HCT116 (cell line): ENCODE results near the gene NFIL3. TPM values are rescaled to one million over a fixed set of nuclear protein-coding genes. Genes with fewer than 3 reads are reported as not detected.

Experiments used
- ATAC-seq: fragments of 200-7000 bp; cut with Tn5 transposase; 2 replicates; pipeline ENCODE4 v1.9.1; 2020; ENCODE audit warnings: mild to moderate bottlenecking, moderate library complexity
- BruUV-seq: library from RNA; stranded (reverse); fragments of 400-500 nt; replicated peaks from 2 replicates; lab custom pipeline; 2021; lab: Mats Ljungman, UMichigan
- CTCF ChIA-PET: fragments of 300-600 bp; sonication (Branson Sonifier 250); formaldehyde crosslinking; loops from one replicate; lab custom pipeline; 2021; ENCODE audit warnings: antibody characterized with exemption; lab: Charles Lee
- POLR2A ChIA-PET: fragments of 300-600, 350-600 bp; sonication (Branson Sonifier 250); formaldehyde crosslinking; loops from one replicate; lab custom pipeline; 2021; ENCODE audit warnings: antibody characterized with exemption; lab: Charles Lee
- RAD21 ChIA-PET, 2 experiments: fragments of 300-600 bp; sonication (Branson Sonifier 250); formaldehyde crosslinking; loops; one replicate each; lab custom pipeline; 2023; ENCODE audit warnings: low total read pairs in 2 of 2; ENCODE audit not compliant: uncharacterized antibody in 2 of 2, unreplicated experiment in 2 of 2, low non-redundant PET in 1 of 2; lab: Charles Lee
- DNase-seq: peaks from one replicate; pipeline ENCODE4 v3.0.0-alpha.2; 2010; ENCODE audit warnings: low read depth, low spot score
- H2AFZ ChIP-seq: fragments of 200-600 bp; shearing (Covaris generic), sonication (generic); 2 replicates; pipeline ENCODE4 v1.6.1; 2017; ENCODE audit warnings: low read depth, mixed run types, mixed read lengths, antibody characterized with exemption, low read length; ENCODE audit not compliant: poor library complexity, severe bottlenecking
- H3K27ac ChIP-seq: 2 replicates; pipeline ENCODE4 v1.5.1; 2012; ENCODE audit warnings: low read depth, low read length
- H3K27me3 ChIP-seq: fragments of 200-600 bp; sonication (generic); 2 replicates; pipeline ENCODE4 v1.6.1; 2016; ENCODE audit warnings: mixed run types, low read length, mixed read lengths; ENCODE audit not compliant: insufficient read depth
- H3K36me3 ChIP-seq, 2 experiments: fragments of 200-500 bp in 1 of 2; fragments of 200-600 bp in 1 of 2; sonication (Bioruptor generic) in 1 of 2; sonication (generic) in 1 of 2; 2 replicates each; pipeline versions ENCODE4 v1.5.1 to v1.6.1; 2014 to 2016; ENCODE audit warnings: low read length in 2 of 2, inconsistent platforms in 1 of 2, mixed read lengths in 1 of 2, mixed run types in 1 of 2; ENCODE audit not compliant: insufficient read depth in 2 of 2, control insufficient read depth in 1 of 2
- H3K4me1 ChIP-seq, 2 experiments: fragments of 200-600 bp in 1 of 2; sonication (generic) in 1 of 2; 2 replicates each; pipeline versions ENCODE4 v1.5.1 to v1.6.1; 2012 to 2017; ENCODE audit warnings: low read length in 2 of 2, inconsistent platforms in 1 of 2, mild to moderate bottlenecking in 1 of 2, mixed read lengths in 1 of 2, mixed run types in 1 of 2, moderate library complexity in 1 of 2; ENCODE audit not compliant: insufficient read depth in 2 of 2, control insufficient read depth in 1 of 2
- H3K4me2 ChIP-seq: fragments of 200-600 bp; sonication (generic); 2 replicates; pipeline ENCODE4 v1.6.1; 2017; ENCODE audit warnings: mixed run types, low read length, mixed read lengths
- H3K4me3 ChIP-seq, 2 experiments: fragments of 200-600 bp in 1 of 2; sonication (generic) in 1 of 2; replicated peaks in 1 of 2; 2 replicates each; pipeline ENCODE4 v1.5.1; 2011 to 2016; ENCODE audit warnings: low read length in 2 of 2, control low read depth in 1 of 2, low read depth in 1 of 2, mild to moderate bottlenecking in 1 of 2, mixed read lengths in 1 of 2, mixed run types in 1 of 2
- H3K79me2 ChIP-seq: fragments of 200-600 bp; sonication (generic); 2 replicates; pipeline ENCODE4 v1.6.1; 2017; ENCODE audit warnings: mild to moderate bottlenecking, mixed run types, low read length, moderate library complexity, mixed read lengths; ENCODE audit not compliant: insufficient read depth
- H3K9ac ChIP-seq: fragments of 200-600 bp; sonication (generic); 2 replicates; pipeline ENCODE4 v1.6.1; 2016; ENCODE audit warnings: low read length, mixed read lengths
- H3K9me2 ChIP-seq: fragments of 200-600 bp; sonication (generic), shearing (Covaris generic); 2 replicates; pipeline ENCODE4 v1.6.1; 2017; ENCODE audit warnings: mixed run types, mild to moderate bottlenecking, moderate library complexity; ENCODE audit not compliant: insufficient read depth
- H3K9me3 ChIP-seq, 2 experiments: fragments of 200-500 bp in 1 of 2; fragments of 200-600 bp in 1 of 2; sonication (Bioruptor generic) in 1 of 2; sonication (generic) in 1 of 2; 2 replicates each; pipeline ENCODE4 v1.6.1; 2014 to 2017; ENCODE audit warnings: low read length in 2 of 2, mixed read lengths in 2 of 2, inconsistent platforms in 1 of 2, low read depth in 1 of 2, mild to moderate bottlenecking in 1 of 2, mixed run types in 1 of 2, moderate library complexity in 1 of 2; ENCODE audit not compliant: control insufficient read depth in 1 of 2, insufficient read depth in 1 of 2
- H4K20me1 ChIP-seq: fragments of 200-600 bp; sonication (generic), shearing (Covaris generic); 2 replicates; pipeline ENCODE4 v1.6.1; 2017; ENCODE audit warnings: mixed run types, mild to moderate bottlenecking, moderate library complexity; ENCODE audit not compliant: insufficient read depth
- ATF3 ChIP-seq: IDR thresholded peaks from 2 replicates; pipeline ENCODE4 v1.6.1; 2012
- CBX3 ChIP-seq: IDR thresholded peaks from 2 replicates; pipeline ENCODE4 v1.6.1; 2012; ENCODE audit warnings: low read depth
- CEBPB ChIP-seq: IDR thresholded peaks from 2 replicates; pipeline ENCODE4 v1.6.1; 2012; ENCODE audit warnings: low read depth
- ELF1 ChIP-seq: IDR thresholded peaks from 2 replicates; pipeline ENCODE4 v1.6.1; 2012; ENCODE audit warnings: low read depth, borderline replicate concordance
- POLR2A ChIP-seq: IDR thresholded peaks from 2 replicates; pipeline ENCODE4 v1.7.0; 2011; ENCODE audit warnings: borderline replicate concordance; ENCODE audit not compliant: insufficient read depth, insufficient read length; ENCODE audit errors: extremely low read depth
- POLR2AphosphoS5 ChIP-seq: IDR thresholded peaks from 2 replicates; pipeline ENCODE4 v1.6.1; 2011; ENCODE audit warnings: mild to moderate bottlenecking, low read depth, low read length, moderate library complexity
- SP1 ChIP-seq: IDR thresholded peaks from 2 replicates; pipeline ENCODE4 v1.6.1; 2012; ENCODE audit warnings: low read depth
- SRF ChIP-seq: IDR thresholded peaks from 2 replicates; pipeline ENCODE4 v1.6.1; 2012; ENCODE audit warnings: low read depth
- TCF7L2 ChIP-seq: IDR thresholded peaks from 2 replicates; pipeline ENCODE4 v1.7.0; 2011; ENCODE audit warnings: borderline replicate concordance, inconsistent platforms; ENCODE audit not compliant: insufficient read depth, insufficient read length; ENCODE audit errors: extremely low read depth
- YY1 ChIP-seq: IDR thresholded peaks from 2 replicates; pipeline ENCODE4 v1.6.1; 2011; ENCODE audit warnings: low read length, low read depth, moderate library complexity, mild to moderate bottlenecking; ENCODE audit not compliant: insufficient replicate concordance; ENCODE audit errors: extremely low read depth
- intact Hi-C: fragments of 100-400 bp; cut with micrococcal nuclease; formaldehyde crosslinking; loops from 2 replicates; pipeline ENCODE4 v1.10.0; 2022
- total RNA-seq: library from RNA; stranded (reverse); gene quantifications from one replicate; pipeline ENCODE4 v1.2.1, GENCODE V29; 2021; ENCODE audit not compliant: unreplicated experiment
- TF ChIP-seq, protein P1 (sequence below), 3 experiments: fragments of 200-600 bp in 1 of 3; sonication (generic) in 1 of 3; IDR thresholded peaks in 2 of 3; conservative IDR thresholded peaks in 1 of 3; 2 replicates each; pipeline ENCODE4 v1.5.1; 2012 to 2017; ENCODE audit warnings: low read depth in 2 of 3, low read length in 2 of 3, antibody characterized with exemption in 1 of 3, borderline replicate concordance in 1 of 3, control low read depth in 1 of 3, mild to moderate bottlenecking in 1 of 3, mixed read lengths in 1 of 3, mixed run types in 1 of 3, moderate library complexity in 1 of 3; ENCODE audit not compliant: insufficient read depth in 1 of 3

Gene NFIL3
- total RNA-seq, 1 experiment from 2014 or later, result 38.0 TPM

GRCh38 chr9:91415290-91415689 is 8.3 kb downstream of the NFIL3 start:
- Histone ChIP-seq H3K27ac (no peak overlapping the region), H3K4me3 (no peak overlapping the region), H3K36me3 (peaks cover 0 to 5% of the 10 kb centered on the region in 2 experiments; a peak in 1 of 4 replicates), H3K27me3 (no peaks in the 10 kb centered on the region), H3K9ac (no peak overlapping the region), H4K20me1 (0 out of 2 replicates have a peak, but pooled peaks cover 4% of the 10 kb centered on the region), H3K9me3 (no peaks in the 10 kb centered on the region), H2AFZ (no peak overlapping the region), H3K79me2 (peaks cover 92% of the 10 kb centered on the region), H3K9me2 (no peaks in the 10 kb centered on the region), H3K4me2 (no peak overlapping the region), H3K4me1 (peaks cover 20 to 37% of the 10 kb centered on the region in 2 experiments)
- TF ChIP-seq TCF7L2 (no peak), CEBPB (no peak), POLR2AphosphoS5 (no peak), SP1 (no peak), YY1 (no peak), SRF (no peak)
- TF ChIP-seq, protein P1, sequence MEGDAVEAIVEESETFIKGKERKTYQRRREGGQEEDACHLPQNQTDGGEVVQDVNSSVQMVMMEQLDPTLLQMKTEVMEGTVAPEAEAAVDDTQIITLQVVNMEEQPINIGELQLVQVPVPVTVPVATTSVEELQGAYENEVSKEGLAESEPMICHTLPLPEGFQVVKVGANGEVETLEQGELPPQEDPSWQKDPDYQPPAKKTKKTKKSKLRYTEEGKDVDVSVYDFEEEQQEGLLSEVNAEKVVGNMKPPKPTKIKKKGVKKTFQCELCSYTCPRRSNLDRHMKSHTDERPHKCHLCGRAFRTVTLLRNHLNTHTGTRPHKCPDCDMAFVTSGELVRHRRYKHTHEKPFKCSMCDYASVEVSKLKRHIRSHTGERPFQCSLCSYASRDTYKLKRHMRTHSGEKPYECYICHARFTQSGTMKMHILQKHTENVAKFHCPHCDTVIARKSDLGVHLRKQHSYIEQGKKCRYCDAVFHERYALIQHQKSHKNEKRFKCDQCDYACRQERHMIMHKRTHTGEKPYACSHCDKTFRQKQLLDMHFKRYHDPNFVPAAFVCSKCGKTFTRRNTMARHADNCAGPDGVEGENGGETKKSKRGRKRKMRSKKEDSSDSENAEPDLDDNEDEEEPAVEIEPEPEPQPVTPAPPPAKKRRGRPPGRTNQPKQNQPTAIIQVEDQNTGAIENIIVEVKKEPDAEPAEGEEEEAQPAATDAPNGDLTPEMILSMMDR (IDR thresholded peaks at IDR 0.05 in 2 of 3, conservative IDR thresholded peaks at IDR 0.05 in 1 of 3; ENCODE audit: borderline replicate concordance in 1 of 3, insufficient read depth in 1 of 3, low read depth in 2 of 3, low read length in 2 of 3), result no peak
- DNase-seq, result no peak
- RAD21 ChIA-PET, result no interaction called here
- no TSS peak for BruUV-seq
- ATAC-seq, result no peak
- intact Hi-C loops, result loop anchor here (5.0 kb wide), 2 partner anchors 113 to 223 kb away; no protein-coding TSS in a partner anchor
- POLR2A ChIA-PET, result no interaction called here
- CTCF ChIA-PET, result no interaction called here

GRCh38 chr9:91412941-91413340 is 10.7 kb downstream of the NFIL3 start:
- H2AFZ ChIP-seq, result no peak overlapping the region
- ChIA-PET POLR2A (no interaction called here), CTCF (no interaction called here), RAD21 (no interaction called here)
- H3K36me3 ChIP-seq, result peaks cover 10 to 19% of the 10 kb centered on the region in 2 experiments; a peak in 3 of 4 replicates
- no TSS peak for BruUV-seq
- H3K4me2 ChIP-seq, result no peak overlapping the region
- H3K4me3 ChIP-seq, result no peak overlapping the region
- no peak for DNase-seq
- H3K9me2 ChIP-seq, result no peaks in the 10 kb centered on the region
- H3K27me3 ChIP-seq, result no peaks in the 10 kb centered on the region
- H3K27ac ChIP-seq, result no peak overlapping the region
- no peaks in the 10 kb centered on the region for H3K9me3 ChIP-seq
- peaks cover 3 to 17% of the 10 kb centered on the region in 2 experiments for H3K4me1 ChIP-seq
- no peak for ATAC-seq
- peaks cover 73% of the 10 kb centered on the region for H3K79me2 ChIP-seq
- no peaks in the 10 kb centered on the region for H4K20me1 ChIP-seq
- H3K9ac ChIP-seq, result no peak overlapping the region
- intact Hi-C loops, result no loop called here
- no peak for TF ChIP-seq POLR2A
- no peak for TF ChIP-seq CBX3
- TF ChIP-seq ELF1, result no peak
- TF ChIP-seq ATF3, result no peak
- no peak for TF ChIP-seq YY1
